Bronchial epithelial cell (primary cell): ENCODE results near the gene SNRPD2. TPM values are rescaled to one million over a fixed set of nuclear protein-coding genes. Genes with fewer than 3 reads are reported as not detected.

Experiments
- DNase-seq: peaks from one replicate; pipeline ENCODE4 v3.0.0-alpha.2; 2010; ENCODE audit warnings: low read depth
- FAIRE-seq: peaks from 2 replicates; lab custom pipeline; 2011; peaks lifted over from hg19 to GRCh38; lab: Jason Lieb, UNC
- H3K27me3 ChIP-seq: 2 replicates; pipeline ENCODE4 v1.5.1; 2011; ENCODE audit warnings: low read length; ENCODE audit not compliant: control insufficient read depth, insufficient read depth
- H3K36me3 ChIP-seq: 2 replicates; pipeline ENCODE4 v1.5.1; 2011; ENCODE audit warnings: low read length; ENCODE audit not compliant: control insufficient read depth, insufficient read depth
- H3K4me3 ChIP-seq: 2 replicates; pipeline ENCODE4 v1.5.1; 2011; ENCODE audit warnings: mild to moderate bottlenecking, low read depth, low read length, control low read depth
- total RNA-seq: library from RNA; depleted of rRNA; stranded (reverse); fragments of >200 nt; gene quantifications from 2 replicates; pipeline ENCODE4 v1.2.1, GENCODE V29; 2014
- TF ChIP-seq, protein P1 (sequence below): IDR thresholded peaks from 2 replicates; pipeline ENCODE4 v1.5.1; 2011; ENCODE audit warnings: mild to moderate bottlenecking, moderate library complexity, low read length, control low read depth, inconsistent platforms; ENCODE audit not compliant: insufficient read depth, severe bottlenecking

The SNRPD2 gene
- 429 and 572 TPM in 2 replicates for total RNA-seq

DNA sequence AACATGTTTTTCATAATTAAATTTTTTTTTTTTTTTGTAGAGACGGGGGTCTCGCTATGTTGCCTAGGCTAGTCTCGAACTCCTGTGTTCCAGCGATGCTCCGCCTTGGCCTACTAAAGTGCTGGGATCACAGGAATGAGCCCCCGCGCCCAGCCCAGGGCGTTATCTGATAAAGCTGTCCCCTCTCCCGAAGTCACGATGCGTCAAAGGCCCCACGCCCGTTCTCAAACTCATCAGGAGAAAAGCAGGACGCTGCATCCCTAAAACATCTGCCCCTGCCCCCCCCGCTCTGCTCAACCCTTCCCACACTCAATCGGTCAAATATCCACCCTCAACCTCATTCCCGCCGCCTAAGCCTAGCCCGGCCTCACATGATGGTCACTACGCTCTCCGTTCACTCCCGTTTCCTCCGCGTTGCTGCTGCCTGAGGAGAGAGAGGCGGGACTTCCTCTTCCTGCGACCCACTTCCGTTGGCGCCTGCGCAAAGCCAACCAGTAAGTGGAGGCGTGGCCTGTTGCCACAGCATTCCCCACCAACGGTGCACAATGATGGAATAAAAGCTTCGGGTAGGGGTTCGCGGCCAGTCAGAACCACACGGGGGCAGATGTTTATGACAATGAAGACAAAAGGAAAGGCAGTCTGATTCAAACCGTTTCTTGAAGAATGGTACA is at the start of gene SNRPD2:
TSS of gene SNRPD2 (minus strand) at position 438 of the 671 bp plus-strand sequence. CDS start at position 373, 65 bp downstream.
- Histone ChIP-seq H3K4me3 (peak within 1 kb of the TSS; percentile 63), H3K36me3 (peaks cover 20% of the 10 kb centered on the region), H3K27me3 (no peaks in the 10 kb centered on the region)
- peak; percentile 87 for DNase-seq
- TF ChIP-seq, protein P1, sequence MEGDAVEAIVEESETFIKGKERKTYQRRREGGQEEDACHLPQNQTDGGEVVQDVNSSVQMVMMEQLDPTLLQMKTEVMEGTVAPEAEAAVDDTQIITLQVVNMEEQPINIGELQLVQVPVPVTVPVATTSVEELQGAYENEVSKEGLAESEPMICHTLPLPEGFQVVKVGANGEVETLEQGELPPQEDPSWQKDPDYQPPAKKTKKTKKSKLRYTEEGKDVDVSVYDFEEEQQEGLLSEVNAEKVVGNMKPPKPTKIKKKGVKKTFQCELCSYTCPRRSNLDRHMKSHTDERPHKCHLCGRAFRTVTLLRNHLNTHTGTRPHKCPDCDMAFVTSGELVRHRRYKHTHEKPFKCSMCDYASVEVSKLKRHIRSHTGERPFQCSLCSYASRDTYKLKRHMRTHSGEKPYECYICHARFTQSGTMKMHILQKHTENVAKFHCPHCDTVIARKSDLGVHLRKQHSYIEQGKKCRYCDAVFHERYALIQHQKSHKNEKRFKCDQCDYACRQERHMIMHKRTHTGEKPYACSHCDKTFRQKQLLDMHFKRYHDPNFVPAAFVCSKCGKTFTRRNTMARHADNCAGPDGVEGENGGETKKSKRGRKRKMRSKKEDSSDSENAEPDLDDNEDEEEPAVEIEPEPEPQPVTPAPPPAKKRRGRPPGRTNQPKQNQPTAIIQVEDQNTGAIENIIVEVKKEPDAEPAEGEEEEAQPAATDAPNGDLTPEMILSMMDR, result no peak
- no peak for FAIRE-seq

DNA sequence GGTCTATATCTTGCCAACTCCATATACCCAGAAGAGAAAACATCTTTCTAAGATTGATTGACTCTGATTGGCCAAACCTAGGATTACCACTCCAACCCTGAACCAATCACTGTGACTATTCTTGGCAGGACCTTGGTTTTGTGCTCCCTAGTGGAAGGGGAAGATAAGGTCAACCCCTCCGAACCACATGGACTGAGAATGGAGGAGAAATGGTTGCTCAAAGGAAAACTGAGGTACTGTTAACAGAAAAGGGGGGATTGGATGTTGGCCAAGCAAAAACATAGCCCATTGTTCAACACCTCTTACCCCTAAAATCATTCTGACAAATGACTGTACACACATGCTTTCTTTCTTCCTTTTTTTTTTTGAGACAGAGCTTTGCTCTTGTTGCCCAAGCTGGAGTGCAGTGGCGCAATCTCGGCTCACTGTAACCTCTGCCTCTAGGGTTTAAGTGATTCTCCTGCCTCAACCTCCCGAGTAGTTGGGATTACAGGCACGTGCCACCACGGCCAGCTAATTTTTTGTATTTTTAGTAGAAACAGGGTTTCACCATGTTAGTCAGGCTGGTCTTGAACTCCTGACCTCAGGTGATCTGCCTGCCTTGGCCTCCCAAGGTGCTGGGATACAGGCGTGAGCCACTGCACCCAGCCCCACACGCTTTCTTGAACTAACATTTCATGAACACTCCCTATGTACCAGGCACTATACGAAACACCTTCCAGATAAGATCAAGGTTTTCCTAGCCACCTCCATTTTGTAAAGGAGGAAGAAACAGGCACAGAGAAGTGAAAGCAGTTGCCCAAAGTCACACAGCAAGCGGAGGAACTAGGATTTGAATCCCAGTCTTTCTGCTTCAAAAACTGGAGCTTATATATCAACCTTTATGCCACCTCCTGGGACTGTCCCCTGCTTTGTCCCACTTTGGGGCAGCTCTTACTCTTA is 48.0 kb upstream of the SNRPD2 start:
- no peaks in the 10 kb centered on the region for H3K27me3 ChIP-seq
- no peak overlapping the region for H3K4me3 ChIP-seq
- FAIRE-seq, result no peak
- no peak for DNase-seq
- no peaks in the 10 kb centered on the region for H3K36me3 ChIP-seq
- TF ChIP-seq, protein P1, result no peak

DNA sequence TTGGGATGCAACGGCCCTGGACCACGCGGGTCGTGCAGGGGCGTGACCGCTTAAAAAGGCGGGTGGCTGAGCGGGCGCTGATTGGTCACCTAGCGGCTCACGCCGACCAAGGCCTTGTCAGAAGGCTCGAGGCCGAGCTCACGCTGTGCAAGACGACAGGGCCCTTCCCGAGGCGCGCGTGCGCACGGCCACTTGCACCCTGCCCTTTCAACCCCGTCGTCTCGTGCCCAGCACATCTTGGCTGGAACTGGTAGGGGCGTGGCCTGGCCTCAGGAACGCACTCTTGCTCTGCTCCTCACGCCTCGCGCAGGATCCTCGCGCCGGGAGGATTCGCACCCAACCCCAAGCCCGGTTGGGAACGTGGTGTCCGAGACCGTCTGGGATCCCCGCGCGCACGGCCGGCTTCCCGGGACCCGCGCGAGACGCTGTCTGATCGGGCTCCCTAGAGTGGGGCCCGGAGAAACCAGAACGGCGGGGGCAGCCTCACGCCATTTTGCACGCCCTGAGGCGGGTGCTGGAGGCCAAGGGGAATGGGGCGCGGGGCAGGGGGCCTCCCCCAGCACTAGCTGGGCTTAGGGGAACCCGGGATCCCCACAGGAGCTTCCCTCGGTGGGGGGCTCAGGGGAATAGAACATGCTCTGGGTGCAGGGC is 41.5 kb upstream of the SNRPD2 start, which contains the start of gene MEIOSIN:
TSS of gene MEIOSIN (plus strand) at position 280 of the 651 bp plus-strand sequence. CDS start 1,938 bp downstream, outside the sequence.
- TF ChIP-seq, protein P1, result no peak
- Histone ChIP-seq H3K27me3 (no peaks in the 10 kb centered on the region), H3K36me3 (no peaks in the 10 kb centered on the region), H3K4me3 (no peak within 1 kb of the TSS)
- DNase-seq, result no peak
- no peak for FAIRE-seq

DNA sequence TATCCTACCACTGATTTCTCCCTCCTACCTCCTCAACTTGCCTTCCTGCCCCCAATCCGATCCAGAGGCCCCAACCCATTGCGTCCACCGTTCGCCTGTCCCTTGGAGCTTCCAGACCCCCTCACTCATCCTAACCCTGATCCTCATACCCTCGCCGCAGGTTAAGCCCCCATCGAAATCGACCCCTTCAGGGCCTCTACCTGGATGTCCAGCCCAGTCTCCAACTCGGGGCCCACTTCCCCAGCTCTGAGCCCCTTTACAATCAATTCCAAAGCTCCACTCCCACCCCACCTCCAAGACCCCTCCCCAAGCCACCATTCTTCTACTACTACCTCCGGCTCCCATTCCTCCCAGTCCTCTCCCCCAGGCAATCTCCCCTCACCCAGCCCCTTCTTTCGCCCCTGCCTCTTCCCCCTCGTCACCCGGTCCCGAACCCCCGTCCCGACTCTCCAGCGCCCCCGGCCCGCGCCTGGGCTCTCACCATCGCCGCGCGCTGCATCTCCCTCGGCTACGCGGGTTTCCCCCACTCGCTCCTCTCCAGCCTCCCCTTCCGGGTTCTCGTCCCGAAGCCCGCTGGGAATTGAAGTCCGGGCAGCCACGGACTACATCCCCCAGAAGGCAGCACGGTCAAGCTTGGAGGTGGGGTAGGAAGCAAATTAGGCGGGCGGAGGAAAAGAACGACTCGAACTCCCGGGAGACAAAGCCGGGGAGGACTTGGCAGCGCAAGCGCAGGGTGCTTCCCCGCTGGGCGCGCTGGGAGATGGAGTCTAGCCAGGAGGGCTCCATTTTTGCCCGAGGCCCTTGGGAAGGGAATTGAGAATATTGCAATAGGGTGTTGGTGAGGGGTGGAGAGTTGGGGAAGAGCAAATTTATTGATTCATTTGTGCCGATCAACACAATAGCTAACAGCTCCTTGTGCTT is 38.9 kb upstream of the SNRPD2 start, which contains the start of gene FBXO46:
TSS of gene FBXO46 (minus strand) at position 529 of the 921 bp plus-strand sequence. CDS start 17,401 bp downstream, outside the sequence.
- Histone ChIP-seq H3K36me3 (peaks cover 1% of the 10 kb centered on the region), H3K27me3 (no peaks in the 10 kb centered on the region), H3K4me3 (peak within 1 kb of the TSS; percentile 70)
- peak; percentile 88 for FAIRE-seq
- TF ChIP-seq, protein P1, result peak; percentile 28
- DNase-seq, result peak; percentile 97
